Activated CD4-positive, alpha-beta T cell treated with anti-CD3 and anti-CD28 coated beads, Interleukin-2, amount 50 U/mL, for 16 hours (primary cell): Measurements from ENCODE around the gene UHRF2.
"Not testable (repeated sequence)": the region's sequence is repeated elsewhere in the genome, so short reads cannot be mapped to it uniquely, and the experiment has no call there.

Experiments used
- DNase-seq: peaks from one replicate; pipeline ENCODE4 v3.0.0-alpha.2; 2020

UHRF2 gene

GRCh38 chr9:6490863-6491262 is 77.9 kb downstream of the UHRF2 start:
- DNase-seq, result no peak

DNA sequence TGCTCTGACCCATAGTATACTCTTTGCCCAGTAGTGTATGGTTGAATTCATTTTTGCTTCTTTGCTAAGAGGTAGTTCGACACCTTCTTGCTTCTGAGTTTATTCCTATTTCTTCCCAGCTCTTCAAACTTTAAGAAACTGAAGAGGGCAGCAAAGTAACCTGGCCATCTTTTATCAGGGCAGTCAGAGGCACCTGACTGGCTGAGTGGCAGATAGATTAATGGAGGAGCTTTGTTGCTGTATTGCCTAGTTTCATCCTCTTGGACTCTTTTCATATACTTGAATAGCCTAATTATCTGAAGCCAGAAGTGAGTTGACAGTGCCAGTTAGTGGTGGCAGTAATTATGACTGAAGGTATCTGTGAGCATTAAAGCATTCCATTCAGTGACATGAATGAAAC is 82.5 kb downstream of the UHRF2 start:
- DNase-seq, result no peak

GRCh38 chr9:6498982-6499381 is 86.0 kb downstream of the UHRF2 start:
- DNase-seq, result no peak

GRCh38 chr9:6501526-6502210 is 88.7 kb downstream of the UHRF2 start:
- no peak for DNase-seq

DNA sequence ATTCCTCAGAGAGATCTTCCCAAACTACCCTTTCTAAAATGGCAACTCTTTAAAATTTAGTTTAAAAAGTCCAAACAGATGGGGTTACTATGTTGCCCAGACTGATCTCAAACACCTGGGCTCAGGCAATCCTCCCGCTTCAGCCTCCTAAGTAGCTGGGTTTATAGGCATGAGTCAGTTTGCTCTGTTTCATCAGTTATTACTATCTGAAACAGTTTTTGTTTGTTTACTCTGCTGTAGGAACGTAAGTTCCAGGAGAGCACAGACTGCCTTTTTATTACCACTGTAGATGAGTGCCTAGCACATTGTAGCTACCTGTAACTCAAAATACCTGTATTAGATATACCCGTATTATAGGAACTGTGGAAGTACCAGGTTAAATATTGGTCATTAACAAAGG is 89.4 kb downstream of the UHRF2 start:
- no peak for DNase-seq

DNA sequence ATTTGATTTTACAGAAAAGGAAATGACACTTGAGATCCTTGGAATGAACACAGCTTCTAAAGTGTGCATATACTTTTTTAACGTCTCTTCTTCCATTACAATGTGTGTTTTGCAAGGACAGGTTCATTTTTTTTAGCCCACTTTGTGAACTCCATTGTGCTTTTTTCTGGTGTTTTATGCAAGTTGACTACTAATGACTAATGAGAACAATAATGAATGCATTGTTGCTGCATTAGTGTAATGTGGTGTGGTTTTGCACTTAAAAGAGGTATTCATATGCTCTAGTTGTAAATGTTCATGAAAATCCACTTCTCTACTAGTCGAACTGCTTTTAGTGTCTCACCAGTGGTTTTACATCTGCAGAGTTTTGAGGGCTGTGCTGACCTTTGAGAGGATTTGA is 93.6 kb downstream of the UHRF2 start:
- DNase-seq, result no peak

DNA sequence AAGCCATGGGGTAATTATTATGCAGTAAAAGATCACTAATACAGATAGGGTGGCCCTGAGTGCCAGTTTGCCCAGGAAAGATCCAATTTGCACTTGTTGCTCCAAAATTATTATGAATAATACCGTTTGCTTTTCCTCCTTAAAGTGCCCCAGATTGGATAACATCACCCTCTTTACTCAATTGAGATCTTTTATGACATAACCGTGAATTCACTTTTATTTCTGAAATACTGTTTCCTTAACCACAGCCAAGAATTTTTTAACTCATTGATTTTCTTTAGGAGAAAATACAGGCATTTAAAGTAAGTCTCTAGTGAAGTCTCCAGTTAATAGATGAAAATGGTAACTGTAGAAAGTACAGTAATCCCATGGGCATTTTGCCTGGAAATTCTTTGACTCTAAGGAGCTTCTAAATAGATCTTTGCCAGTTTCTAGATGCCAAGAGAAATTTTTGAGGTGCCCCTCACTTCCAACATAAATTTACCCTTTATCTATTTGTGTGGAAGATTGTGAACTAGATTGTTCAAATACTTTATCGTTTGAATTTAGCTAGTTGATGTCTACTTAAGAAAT is 99.2 kb downstream of the UHRF2 start:
- DNase-seq, result no peak

GRCh38 chr9:6522263-6522662 is 109.3 kb downstream of the UHRF2 start:
- DNase-seq, result no peak

GRCh38 chr9:6525326-6526045 is 112.5 kb downstream of the UHRF2 start:
- DNase-seq, result no peak

DNA sequence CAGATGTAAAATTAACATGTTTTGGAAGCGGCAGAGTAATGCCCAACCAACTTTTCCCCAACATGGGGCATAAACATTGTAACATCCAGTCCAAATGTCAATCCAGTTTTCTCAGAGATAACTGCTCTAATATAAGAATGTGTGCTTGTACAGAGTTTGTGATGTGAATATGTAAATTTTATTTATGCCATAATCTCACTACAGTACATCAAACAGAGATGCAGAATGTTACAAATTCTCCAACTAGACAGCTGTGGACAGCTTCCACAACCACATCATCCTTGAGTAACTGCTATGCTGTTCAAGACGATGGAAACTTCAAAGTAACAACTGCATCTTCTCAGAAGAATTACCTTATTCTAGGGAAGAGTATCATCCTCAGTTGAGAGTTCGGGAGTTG is 122.6 kb downstream of the UHRF2 start:
- DNase-seq, result no peak

- peak; percentile 26 for DNase-seq
These were observed 125.7 kb downstream of the UHRF2 start for GRCh38 chr9:6538666-6539071.

DNA sequence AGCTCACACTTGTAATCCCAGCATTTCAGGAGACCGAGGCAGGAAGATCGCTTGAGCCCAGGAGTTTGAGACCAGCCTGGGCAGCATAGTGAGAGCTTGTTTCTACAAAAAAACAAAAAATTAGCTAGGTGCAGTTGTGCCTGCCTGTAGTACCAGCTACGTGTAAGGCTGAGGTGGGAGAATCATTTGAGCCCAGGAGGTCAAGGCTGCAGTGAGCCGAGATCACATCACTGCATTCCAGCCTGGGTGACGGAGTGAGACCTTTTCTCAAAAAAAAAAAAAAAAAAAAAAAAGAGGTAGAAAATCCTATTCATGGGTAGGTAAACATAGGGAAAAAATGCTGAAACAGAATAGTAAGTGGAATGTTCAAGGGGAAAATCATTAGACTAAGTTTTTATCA is 129.6 kb downstream of the UHRF2 start:
- DNase-seq, result not testable (repeated sequence)

DNA sequence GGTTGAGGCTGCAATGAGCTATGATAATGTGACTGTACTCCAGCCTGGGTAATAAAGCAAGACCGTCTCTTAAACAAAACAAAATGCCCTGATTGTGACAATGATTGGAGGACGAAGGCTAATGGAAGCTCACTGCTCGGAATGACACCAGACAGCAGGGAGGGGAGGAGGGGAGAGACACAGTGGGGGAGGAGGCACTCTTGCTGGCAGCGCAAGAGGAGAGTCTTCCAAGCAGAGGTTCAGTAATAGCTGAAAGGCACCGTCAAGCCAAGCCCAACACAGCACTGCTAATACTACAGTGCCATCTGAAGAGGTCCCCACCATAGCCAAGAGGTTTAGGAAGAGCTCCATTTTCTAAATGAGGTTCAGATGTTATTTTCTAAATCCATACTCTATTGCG is 130.2 kb downstream of the UHRF2 start:
- no peak for DNase-seq

GRCh38 chr9:6545017-6545691 is 132.2 kb downstream of the UHRF2 start:
- no peak for DNase-seq

GRCh38 chr9:6549106-6549800 is 136.3 kb downstream of the UHRF2 start:
- no peak for DNase-seq

- DNase-seq, result no peak
These were observed 138.1 kb downstream of the UHRF2 start for GRCh38 chr9:6551136-6551535.

- DNase-seq, result no peak
These were observed 139.0 kb downstream of the UHRF2 start for GRCh38 chr9:6552033-6552432.

DNA sequence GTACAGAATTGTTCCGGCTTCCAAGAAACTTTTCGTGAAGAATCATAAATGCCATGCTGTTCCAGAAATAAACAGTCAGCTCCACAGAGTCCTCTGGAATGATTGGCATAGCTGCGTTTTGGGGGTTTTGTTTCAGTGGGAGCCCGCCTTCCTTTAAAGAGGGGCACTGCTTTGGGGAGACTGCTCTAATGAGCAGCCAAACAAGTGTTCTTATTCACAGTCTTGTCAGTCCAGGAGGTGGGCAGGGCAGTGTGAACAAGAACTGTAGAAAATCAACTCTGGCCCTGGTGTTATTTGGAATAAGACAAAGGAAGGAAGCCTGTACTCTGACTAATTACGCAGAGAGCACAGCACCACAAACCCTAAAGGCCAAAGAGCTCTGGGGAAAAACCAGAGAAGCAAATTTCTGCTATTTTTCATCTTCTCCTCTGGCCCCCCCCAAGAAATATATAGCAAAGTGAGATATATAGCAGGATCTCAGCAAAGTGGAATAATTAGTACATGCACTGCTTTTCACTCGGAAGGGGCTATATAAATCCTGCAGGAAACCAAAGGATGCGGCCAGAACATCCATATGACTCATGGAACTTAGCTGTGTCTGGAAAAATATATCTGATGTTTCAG is 139.6 kb downstream of the UHRF2 start:
- DNase-seq, result no peak

DNA sequence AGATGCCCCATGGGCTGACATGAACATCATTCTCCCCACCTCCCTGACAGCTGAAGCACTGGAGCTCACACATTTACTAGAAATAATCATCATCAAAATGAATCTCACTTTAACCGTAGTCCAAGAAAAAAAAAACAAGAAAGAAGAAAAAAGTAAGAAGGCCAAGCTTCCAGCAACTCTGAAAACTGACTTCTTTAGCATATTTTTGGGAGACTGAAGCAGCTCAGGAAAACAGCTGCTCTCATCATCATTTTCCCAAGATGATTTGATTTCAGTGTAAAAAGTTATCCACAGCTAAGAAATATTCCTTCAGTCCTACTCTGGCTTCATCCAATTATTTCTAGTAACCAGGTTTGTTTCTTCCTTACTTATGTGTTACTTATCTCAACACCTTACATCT is 140.9 kb downstream of the UHRF2 start:
- DNase-seq, result no peak
